AG10803 (cell line): Measurements from ENCODE around the gene NRIP1.

Experiments used
- DNase-seq: peaks from one replicate; pipeline ENCODE4 v3.0.0; 2010; ENCODE audit warnings: low read depth
- H3K4me3 ChIP-seq: 2 replicates; pipeline ENCODE4 v1.5.1; 2011; ENCODE audit warnings: mild to moderate bottlenecking, low read length, control low read depth
- CTCF ChIP-seq: conservative IDR thresholded peaks from 2 replicates; pipeline ENCODE4 v1.5.1; 2011; ENCODE audit warnings: mild to moderate bottlenecking, low read length, control low read depth, inconsistent platforms

NRIP1 gene

GRCh38 chr21:15015622-15016471 lies 49.0 kb downstream of the NRIP1 start:
- no peak overlapping the region for H3K4me3 ChIP-seq
- peak; percentile 96 for DNase-seq
- TF ChIP-seq CTCF = no peak

- no peak for TF ChIP-seq CTCF
- DNase-seq = no peak
- H3K4me3 ChIP-seq = no peak overlapping the region
Observed at GRCh38 chr21:15014221-15014620, 50.6 kb downstream of the NRIP1 start.

GRCh38 chr21:15011967-15012366 lies 52.8 kb downstream of the NRIP1 start:
- no peak overlapping the region for H3K4me3 ChIP-seq
- no peak for TF ChIP-seq CTCF
- DNase-seq = no peak

GRCh38 chr21:15010645-15011044 lies 54.2 kb downstream of the NRIP1 start:
- no peak for TF ChIP-seq CTCF
- DNase-seq = no peak
- no peak overlapping the region for H3K4me3 ChIP-seq

DNA sequence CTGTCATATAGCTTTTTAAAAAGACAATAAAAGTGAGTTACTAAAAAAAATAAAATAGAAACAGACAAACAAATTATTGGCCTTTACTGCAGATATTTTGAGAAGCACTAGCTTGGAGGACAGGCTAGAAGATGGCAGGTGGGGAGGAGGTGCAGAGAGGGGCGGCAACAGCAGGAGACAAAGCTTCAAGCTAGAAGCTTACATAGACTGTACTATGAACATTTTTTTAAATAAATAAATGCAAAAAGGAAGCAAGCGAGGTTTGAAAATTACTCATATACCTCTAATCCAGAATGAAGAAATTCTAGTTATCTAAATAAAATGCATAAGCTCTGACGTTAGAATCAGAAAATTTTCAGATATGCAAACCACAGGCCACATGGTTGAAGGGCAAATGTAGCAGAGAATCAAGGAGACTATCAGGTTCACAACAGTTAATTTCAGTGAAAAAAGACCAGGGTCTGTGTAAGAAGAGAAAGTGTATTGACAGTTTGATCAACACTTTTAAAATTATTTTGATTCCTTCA lies 54.9 kb downstream of the NRIP1 start:
- H3K4me3 ChIP-seq = no peak overlapping the region
- peak; percentile 66 for DNase-seq
- no peak for TF ChIP-seq CTCF

- no peak for DNase-seq
- TF ChIP-seq CTCF = no peak
- H3K4me3 ChIP-seq = no peak overlapping the region
Observed at GRCh38 chr21:15007716-15008296, 57.0 kb downstream of the NRIP1 start.
